H54 (cell line): ENCODE results near the gene PRSS38.
"Not testable (repeated sequence)": the region's sequence is repeated elsewhere in the genome, so short reads cannot be mapped to it uniquely, and the experiment has no call there.

Source experiments
- DNase-seq: peaks from one replicate; pipeline ENCODE4 v3.0.0; 2011; ENCODE audit warnings: low spot score, mixed read lengths; ENCODE audit not compliant: insufficient read length
- FAIRE-seq: peaks from 3 replicates; lab custom pipeline; 2011; peaks lifted over from hg19 to GRCh38; lab: Jason Lieb, UNC
- POLR2A ChIP-seq: IDR thresholded peaks from 2 replicates; pipeline ENCODE4 v1.6.1; 2011; ENCODE audit warnings: low read depth, mild to moderate bottlenecking, low read length

Gene PRSS38

GRCh38 chr1:227813962-227814361 is 1.5 kb upstream of the PRSS38 start:
- DNase-seq (no peak), FAIRE-seq (no peak)
- TF ChIP-seq POLR2A = no peak

GRCh38 chr1:227816750-227817446 is 1.4 kb downstream of the PRSS38 start:
- no peak for DNase-seq
- no peak for FAIRE-seq
- no peak for TF ChIP-seq POLR2A

GRCh38 chr1:227823537-227823936 is 8.1 kb downstream of the PRSS38 start:
- FAIRE-seq (no peak), DNase-seq (no peak)
- no peak for TF ChIP-seq POLR2A

GRCh38 chr1:227824204-227824603 is 8.7 kb downstream of the PRSS38 start:
- DNase-seq (no peak), FAIRE-seq (no peak)
- no peak for TF ChIP-seq POLR2A

- no peak for TF ChIP-seq POLR2A
- FAIRE-seq (no peak), DNase-seq (no peak)
Observed at GRCh38 chr1:227828786-227829185, 13.3 kb downstream of the PRSS38 start.

- TF ChIP-seq POLR2A = no peak
- FAIRE-seq (no peak), DNase-seq (no peak)
Observed at GRCh38 chr1:227838181-227838580, 22.7 kb downstream of the PRSS38 start.

GRCh38 chr1:227841096-227841495 is 25.6 kb downstream of the PRSS38 start:
- no peak for TF ChIP-seq POLR2A
- FAIRE-seq = no peak

GRCh38 chr1:227844320-227845146 is 29.1 kb downstream of the PRSS38 start:
- DNase-seq = no peak
- no peak for FAIRE-seq
- no peak for TF ChIP-seq POLR2A

More at GRCh38 chr1:227841096-227841495, 25.6 kb downstream of the PRSS38 start:
- DNase-seq = no peak

- DNase-seq (no peak), FAIRE-seq (no peak)
- no peak for TF ChIP-seq POLR2A
Observed at GRCh38 chr1:227845147-227845458, 29.6 kb downstream of the PRSS38 start.

- TF ChIP-seq POLR2A = no peak
- DNase-seq = no peak
- no peak for FAIRE-seq
Observed at GRCh38 chr1:227845519-227845918, 30.0 kb downstream of the PRSS38 start.

- TF ChIP-seq POLR2A = no peak
- DNase-seq (no peak), FAIRE-seq (no peak)
Observed at GRCh38 chr1:227846265-227846858, 30.9 kb downstream of the PRSS38 start.

GRCh38 chr1:227847046-227847445 is 31.6 kb downstream of the PRSS38 start:
- FAIRE-seq, DNase-seq: not testable (repeated sequence)

- FAIRE-seq (no peak), DNase-seq (no peak)
- TF ChIP-seq POLR2A = no peak
Observed at GRCh38 chr1:227848430-227848932, 33.0 kb downstream of the PRSS38 start.

GRCh38 chr1:227849251-227849650 is 33.8 kb downstream of the PRSS38 start:
- no peak for TF ChIP-seq POLR2A
- DNase-seq = no peak
- FAIRE-seq = no peak
